Stomach (tissue), 9 donors: Measurements from ENCODE around the gene GSTCD. TPM values are rescaled to one million over a fixed set of nuclear protein-coding genes. Genes with fewer than 3 reads are reported as not detected.
A peak's percentile ranks its signal among the peaks of the same experiment; 100 is the strongest.

Experiments used
- DNase-seq, 2 donors: peaks; one replicate each; pipeline versions ENCODE4 v3.0.0 to v3.0.0-alpha.2; 2013 to 2019
- H3K27ac ChIP-seq, 5 donors: fragments of 200-600 bp in 4 of 5; sonication (generic) in 4 of 5; one replicate each; pipeline ENCODE4 v1.5.1; 2013 to 2019; ENCODE audit warnings: mild to moderate bottlenecking in 1 of 5, moderate library complexity in 1 of 5
- H3K27me3 ChIP-seq, 3 donors: fragments of 200-600 bp; sonication (generic); one replicate each; pipeline ENCODE4 v1.5.1; 2017 to 2019; ENCODE audit warnings: mixed run types in 1 of 3
- H3K36me3 ChIP-seq, 4 donors: fragments of 200-600 bp; sonication (generic); 1 replicate in 3 of 4; 2 replicates in 1 of 4; pipeline ENCODE4 v1.5.1; 2016 to 2019
- H3K4me1 ChIP-seq, 4 donors: fragments of 200-600 bp; sonication (generic); one replicate each; pipeline ENCODE4 v1.5.1; 2016 to 2019
- H3K4me3 ChIP-seq, 4 donors: fragments of 200-600 bp; sonication (generic) in 3 of 4; one replicate each; pipeline ENCODE4 v1.5.1; 2016 to 2019; ENCODE audit warnings: mild to moderate bottlenecking in 1 of 4
- H3K9me3 ChIP-seq, 4 donors: fragments of 200-600 bp; sonication (generic); one replicate each; pipeline ENCODE4 v1.5.1; 2016 to 2019
- CTCF ChIP-seq, 7 experiments: fragments of 450-650 bp in 4 of 7; fragments of 200-600 bp in 3 of 7; sonication (generic) in 3 of 7; IDR thresholded peaks; one replicate each; pipeline ENCODE4 v1.5.1; 2016 to 2019; ENCODE audit warnings: antibody characterized with exemption in 7 of 7, control low read depth in 2 of 7, mild to moderate bottlenecking in 1 of 7
- EP300 ChIP-seq: sonication (generic); formaldehyde crosslinking; IDR thresholded peaks from one replicate; pipeline ENCODE4 v1.6.1; 2017; ENCODE audit warnings: antibody characterized with exemption
- POLR2A ChIP-seq, 4 donors: fragments of 450-650 bp; IDR thresholded peaks; one replicate each; pipeline ENCODE4 v1.6.1; 2016; ENCODE audit warnings: antibody characterized with exemption in 4 of 4, control low read depth in 2 of 4, mild to moderate bottlenecking in 1 of 4, moderate library complexity in 1 of 4
- POLR2AphosphoS5 ChIP-seq, 3 donors: sonication (generic); formaldehyde crosslinking; IDR thresholded peaks; one replicate each; pipeline ENCODE4 v1.6.1; 2016; ENCODE audit warnings: antibody characterized with exemption in 3 of 3
- WGBS, 5 donors: extraction: QIAGEN DNeasy Blood & Tissue Kit in 3 of 5; methylation state at CpG; one replicate each; pipeline versions ENCODE4 v1.1.5 to v1.1.7; 2013 to 2018; 5-methylcytosine and 5-hydroxymethylcytosine counted together
- intact Hi-C: fragments of 100-400 bp; cut with DNase I; formaldehyde crosslinking; loops from one replicate; pipeline ENCODE4 v1.15.1; 2023; ENCODE audit warnings: low total_unique reads
- polyA plus RNA-seq, 3 donors: library from polyadenylated mRNA; stranded (reverse); fragments of 200-250 nt; gene quantifications; one replicate each; pipeline ENCODE4 v1.2.3, GENCODE V29; 2013
- total RNA-seq, 5 donors: library from RNA; depleted of rRNA; stranded (reverse); fragments of >200 nt; gene quantifications; one replicate each; pipeline versions ENCODE4 v1.1.0 to v1.2.3, GENCODE V29; 2014 to 2016
- donor health status: healthy with polysubstance abuse.
- donor health status: Bipolar disorder and iron deficiency.
- donor health status: healthy.

GSTCD gene
- total and polyA plus RNA-seq, 8 donors: 1.6 to 129 (median 8.1) TPM

GRCh38 chr4:105878668-105879067, 170.1 kb downstream of the GSTCD start:
- TF ChIP-seq EP300 (no peak), POLR2AphosphoS5 (IDR thresholded peaks at IDR 0.05) (no peak), CTCF (IDR thresholded peaks at IDR 0.05) (no peak), POLR2A (IDR thresholded peaks at IDR 0.05) (no peak)
- 53 to 67% (median 64%) methylated on average over 2 of the region's 2 CpGs for WGBS, 5 donors

DNA sequence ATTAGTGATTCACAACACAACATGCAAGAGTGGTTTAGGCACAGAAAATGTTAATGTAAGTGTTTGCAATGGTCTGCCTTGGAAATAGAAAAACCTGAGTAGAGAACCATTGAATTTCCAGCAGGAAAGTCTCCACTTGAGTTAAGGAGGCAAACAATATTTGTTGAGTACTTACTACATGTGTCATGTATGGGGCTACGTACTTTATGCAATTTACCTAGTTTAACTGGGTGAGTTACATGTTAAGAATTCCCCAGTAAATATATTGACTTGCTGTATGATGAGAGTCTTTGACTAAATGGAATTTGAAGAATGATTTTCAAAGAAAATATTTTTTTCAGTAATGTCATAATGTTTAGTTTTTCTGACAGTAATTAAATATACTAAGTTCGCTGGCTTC, 178.9 kb downstream of the GSTCD start:
- H3K27me3 ChIP-seq: no peaks in the 10 kb centered on the region
- no peaks in the 10 kb centered on the region for H3K36me3 ChIP-seq
- no peak for DNase-seq
- intact Hi-C loops: no loop called here
- no peak overlapping the region for H3K4me3 ChIP-seq
- no peak overlapping the region for H3K27ac ChIP-seq
- H3K9me3 ChIP-seq: no peaks in the 10 kb centered on the region
- WGBS, 5 donors: 75 to 92% (median 83%) methylated on average over 2 of the region's 2 CpGs
- no peaks in the 10 kb centered on the region for H3K4me1 ChIP-seq
- TF ChIP-seq POLR2A (IDR thresholded peaks at IDR 0.05) (no peak), EP300 (no peak), POLR2AphosphoS5 (IDR thresholded peaks at IDR 0.05) (no peak), CTCF (IDR thresholded peaks at IDR 0.05) (no peak)

More at GRCh38 chr4:105878668-105879067, 170.1 kb downstream of the GSTCD start:
- H3K27me3 ChIP-seq: no peaks in the 10 kb centered on the region
- H3K9me3 ChIP-seq: peaks cover 0 to 4% (median 0%) of the 10 kb centered on the region in 4 donors
- H3K4me3 ChIP-seq: no peak overlapping the region
- peaks cover 0 to 11% (median 0%) of the 10 kb centered on the region in 4 donors for H3K4me1 ChIP-seq
- no peak for DNase-seq
- no peaks in the 10 kb centered on the region for H3K36me3 ChIP-seq
- intact Hi-C loops: no loop called here
- H3K27ac ChIP-seq: no peak overlapping the region

- intact Hi-C loops: no loop called here
- Histone ChIP-seq H3K4me3 (peak within 1 kb of the TSS; percentile 60 to 76 (median 61)), H3K27ac (peak within 1 kb of the TSS in 4 of 5 donors; percentile 7 to 69 (median 33)), H3K27me3 (peaks cover 0 to 23% (median 20%) of the 10 kb centered on the region in 3 donors), H3K4me1 (peaks cover 13 to 37% (median 23%) of the 10 kb centered on the region in 4 donors), H3K9me3 (no peaks in the 10 kb centered on the region), H3K36me3 (no peaks in the 10 kb centered on the region)
- no peak for TF ChIP-seq EP300
- TF ChIP-seq CTCF (IDR thresholded peaks at IDR 0.05): no peak
- TF ChIP-seq POLR2A (IDR thresholded peaks at IDR 0.05): no peak
- TF ChIP-seq POLR2AphosphoS5 (IDR thresholded peaks at IDR 0.05): no peak
- 1 to 4% (median 2%) methylated on average over 21 to 56 of the region's 56 CpGs for WGBS, 5 donors
- peak in 1 of 2 donors; percentile 88 for DNase-seq
Observed at GRCh38 chr4:105894660-105895582, 186.3 kb downstream of the GSTCD start, which contains the start of gene NPNT. Gene NPNT (plus strand): TSS chr4:105895471. CDS start chr4:105895653, 182 bp downstream.

DNA sequence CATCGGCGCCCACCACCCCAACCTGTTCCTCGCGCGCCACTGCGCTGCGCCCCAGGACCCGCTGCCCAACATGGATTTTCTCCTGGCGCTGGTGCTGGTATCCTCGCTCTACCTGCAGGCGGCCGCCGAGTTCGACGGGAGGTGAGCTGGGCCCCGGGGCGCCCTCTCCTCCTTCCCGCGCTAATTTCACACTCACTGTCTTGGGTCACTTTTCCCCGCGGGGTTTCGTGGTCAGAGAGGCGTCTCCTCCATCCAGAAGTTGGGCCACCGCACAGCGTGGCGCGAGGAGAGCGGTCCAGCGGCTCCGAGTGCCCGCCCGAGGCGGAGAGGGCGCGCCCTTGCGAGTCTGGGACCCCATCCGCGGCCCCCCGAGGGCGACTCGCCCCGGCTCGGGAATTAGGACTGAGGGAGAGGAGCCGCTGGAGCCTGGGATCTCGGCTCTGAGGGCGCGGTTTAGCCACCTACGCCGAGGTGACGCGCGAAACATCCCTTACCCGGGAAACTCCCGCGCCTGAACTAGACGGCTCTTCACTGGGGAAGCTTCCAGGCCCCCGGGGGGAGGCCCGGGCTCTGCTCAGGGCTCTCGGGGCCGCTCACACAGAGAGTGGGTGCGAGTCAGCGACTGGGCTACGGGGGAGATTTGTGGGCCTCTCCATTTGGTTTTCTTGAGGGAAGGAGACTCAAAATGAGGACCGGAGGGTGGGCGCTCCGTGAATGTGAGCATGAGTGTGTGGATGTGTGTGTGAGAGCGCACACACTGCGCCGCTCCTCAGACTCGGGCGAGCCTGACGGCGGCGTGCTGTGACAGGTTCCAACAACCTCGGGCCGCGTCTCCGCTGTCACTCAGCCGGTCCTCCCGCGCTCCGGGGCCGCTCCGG, 187.2 kb downstream of the GSTCD start:
- Histone ChIP-seq H3K36me3 (no peaks in the 10 kb centered on the region), H3K27ac (peak overlapping the region in 4 of 5 donors; percentile 7 to 69 (median 33)), H3K27me3 (peaks cover 0 to 23% (median 20%) of the 10 kb centered on the region in 3 donors), H3K4me1 (peaks cover 13 to 37% (median 23%) of the 10 kb centered on the region in 4 donors), H3K4me3 (peak overlapping the region; percentile 60 to 76 (median 61)), H3K9me3 (no peaks in the 10 kb centered on the region)
- TF ChIP-seq EP300 (no peak), CTCF (IDR thresholded peaks at IDR 0.05) (no peak), POLR2AphosphoS5 (IDR thresholded peaks at IDR 0.05) (no peak), POLR2A (IDR thresholded peaks at IDR 0.05) (no peak)
- WGBS, 5 donors: 0 to 3% (median 1%) methylated on average over 39 to 84 of the region's 84 CpGs
- intact Hi-C loops: no loop called here
- peak in 1 of 2 donors; percentile 72 for DNase-seq
